SK-N-SH treated with all-trans-retinoic acid at 6 μM for 48 hours (cell line): ENCODE results near the gene ROBO1.

Experiments
- BACH2 ChIP-seq: fragments of 250-450 bp; sonication (Bioruptor Pico); IDR thresholded peaks from 2 replicates; pipeline ENCODE4 v1.9.0; 2021; ENCODE audit warnings: mild to moderate bottlenecking, borderline replicate concordance
- CSDC2 ChIP-seq: fragments of 250-450 bp; sonication (Bioruptor Pico); IDR thresholded peaks from 2 replicates; pipeline ENCODE4 v1.5.0; 2020; ENCODE audit warnings: mild to moderate bottlenecking, moderate library complexity
- ESRRG ChIP-seq: fragments of 250-450 bp; sonication (Bioruptor Pico); IDR thresholded peaks from 2 replicates; pipeline ENCODE4 v1.6.1; 2021; ENCODE audit warnings: mild to moderate bottlenecking
- OSR1 ChIP-seq: fragments of 250-450 bp; sonication (Bioruptor Pico); IDR thresholded peaks from 2 replicates; pipeline ENCODE4 v1.8.0; 2022; ENCODE audit warnings: moderate library complexity, mild to moderate bottlenecking, inconsistent platforms
- TOX ChIP-seq: fragments of 250-450 bp; sonication (Bioruptor Pico); IDR thresholded peaks from 2 replicates; pipeline ENCODE4 v1.8.0; 2021; ENCODE audit warnings: mild to moderate bottlenecking, moderate library complexity, borderline replicate concordance
- ZFP3 ChIP-seq: fragments of 250-450 bp; sonication (Bioruptor Pico); IDR thresholded peaks from 2 replicates; pipeline ENCODE4 v1.5.0; 2020; ENCODE audit warnings: mild to moderate bottlenecking, moderate library complexity
- ZNF70 ChIP-seq: fragments of 450-650 bp; formaldehyde crosslinking; IDR thresholded peaks from 2 replicates; pipeline ENCODE4 v1.5.0; 2020; ENCODE audit warnings: mild to moderate bottlenecking, moderate library complexity
- ZNF8 ChIP-seq: fragments of 450-650 bp; formaldehyde crosslinking; IDR thresholded peaks from 2 replicates; pipeline ENCODE4 v1.5.0; 2020; ENCODE audit warnings: mild to moderate bottlenecking, moderate library complexity
- TF ChIP-seq, protein P1 (sequence below): fragments of 250-450 bp; sonication (Bioruptor Pico); IDR thresholded peaks from 2 replicates; pipeline ENCODE4 v1.8.0; 2020; ENCODE audit warnings: mild to moderate bottlenecking, moderate library complexity, borderline replicate concordance
- TF ChIP-seq, protein P2 (sequence below): fragments of 250-450 bp; sonication (Bioruptor Pico); IDR thresholded peaks from 2 replicates; pipeline ENCODE4 v1.5.1; 2020; ENCODE audit warnings: low read depth, mild to moderate bottlenecking, moderate library complexity

GRCh38 chr3:78687520-78687919 lies 1080.3 kb downstream of the ROBO1 start:
- TF ChIP-seq ZFP3 (CRISPR knock-in tag) (no peak), ZNF8 (CRISPR knock-in tag) (no peak), ZNF70 (CRISPR knock-in tag) (no peak), TOX (no peak), OSR1 (CRISPR knock-in tag) (no peak), BACH2 (no peak), CSDC2 (CRISPR knock-in tag) (no peak), ESRRG (no peak)
- TF ChIP-seq, protein P1, sequence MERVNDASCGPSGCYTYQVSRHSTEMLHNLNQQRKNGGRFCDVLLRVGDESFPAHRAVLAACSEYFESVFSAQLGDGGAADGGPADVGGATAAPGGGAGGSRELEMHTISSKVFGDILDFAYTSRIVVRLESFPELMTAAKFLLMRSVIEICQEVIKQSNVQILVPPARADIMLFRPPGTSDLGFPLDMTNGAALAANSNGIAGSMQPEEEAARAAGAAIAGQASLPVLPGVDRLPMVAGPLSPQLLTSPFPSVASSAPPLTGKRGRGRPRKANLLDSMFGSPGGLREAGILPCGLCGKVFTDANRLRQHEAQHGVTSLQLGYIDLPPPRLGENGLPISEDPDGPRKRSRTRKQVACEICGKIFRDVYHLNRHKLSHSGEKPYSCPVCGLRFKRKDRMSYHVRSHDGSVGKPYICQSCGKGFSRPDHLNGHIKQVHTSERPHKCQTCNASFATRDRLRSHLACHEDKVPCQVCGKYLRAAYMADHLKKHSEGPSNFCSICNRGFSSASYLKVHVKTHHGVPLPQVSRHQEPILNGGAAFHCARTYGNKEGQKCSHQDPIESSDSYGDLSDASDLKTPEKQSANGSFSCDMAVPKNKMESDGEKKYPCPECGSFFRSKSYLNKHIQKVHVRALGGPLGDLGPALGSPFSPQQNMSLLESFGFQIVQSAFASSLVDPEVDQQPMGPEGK (CRISPR knock-in tag), result no peak
- TF ChIP-seq, protein P2, sequence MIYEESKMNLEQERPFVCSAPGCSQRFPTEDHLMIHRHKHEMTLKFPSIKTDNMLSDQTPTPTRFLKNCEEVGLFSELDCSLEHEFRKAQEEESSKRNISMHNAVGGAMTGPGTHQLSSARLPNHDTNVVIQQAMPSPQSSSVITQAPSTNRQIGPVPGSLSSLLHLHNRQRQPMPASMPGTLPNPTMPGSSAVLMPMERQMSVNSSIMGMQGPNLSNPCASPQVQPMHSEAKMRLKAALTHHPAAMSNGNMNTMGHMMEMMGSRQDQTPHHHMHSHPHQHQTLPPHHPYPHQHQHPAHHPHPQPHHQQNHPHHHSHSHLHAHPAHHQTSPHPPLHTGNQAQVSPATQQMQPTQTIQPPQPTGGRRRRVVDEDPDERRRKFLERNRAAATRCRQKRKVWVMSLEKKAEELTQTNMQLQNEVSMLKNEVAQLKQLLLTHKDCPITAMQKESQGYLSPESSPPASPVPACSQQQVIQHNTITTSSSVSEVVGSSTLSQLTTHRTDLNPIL (CRISPR knock-in tag), result no peak
